Germinal center (tissue), 1 donor: Measurements from ENCODE around the gene PRELID2.
"Not testable (repeated sequence)": the region's sequence is repeated elsewhere in the genome, so short reads cannot be mapped to it uniquely, and the experiment has no call there.

Source experiments
- DNase-seq: peaks from one replicate; pipeline ENCODE4 v3.0.0; 2012; ENCODE audit warnings: mixed read lengths, low spot score

PRELID2 gene

GRCh38 chr5:145834917-145835847, at the start of gene PRELID2:
Gene PRELID2, minus strand, starts transcription at chr5:145835342. Its CDS starts 91 bp downstream, at chr5:145835251.
- DNase-seq = peak; percentile 54

- DNase-seq = no peak
Measured at GRCh38 chr5:145874765-145875164, 39.6 kb upstream of the PRELID2 start.

DNA sequence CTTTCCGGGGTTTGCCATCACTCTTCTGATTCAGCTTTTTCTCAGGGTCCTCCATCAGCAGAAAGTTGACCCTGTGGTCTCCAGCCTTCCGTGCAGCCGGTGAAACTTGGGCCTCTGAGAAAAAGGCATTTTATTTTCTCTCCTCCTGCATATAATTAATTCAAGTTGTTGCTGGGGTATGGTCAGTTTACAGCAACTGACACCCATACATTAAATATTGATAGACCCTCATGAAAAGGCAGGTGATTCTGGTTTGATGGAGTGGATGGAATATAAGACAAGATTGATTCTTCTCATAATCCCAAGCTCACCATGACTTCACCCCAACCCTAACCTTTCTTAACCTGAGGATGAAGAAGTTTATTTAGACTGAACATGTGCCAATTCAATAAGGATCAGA, 37.8 kb upstream of the PRELID2 start, which contains the start of gene GRXCR2:
Gene GRXCR2, minus strand, starts transcription at position 101 of the 400 bp plus-strand sequence. Its CDS starts 46 bp downstream, at position 55.
- no peak for DNase-seq

DNA sequence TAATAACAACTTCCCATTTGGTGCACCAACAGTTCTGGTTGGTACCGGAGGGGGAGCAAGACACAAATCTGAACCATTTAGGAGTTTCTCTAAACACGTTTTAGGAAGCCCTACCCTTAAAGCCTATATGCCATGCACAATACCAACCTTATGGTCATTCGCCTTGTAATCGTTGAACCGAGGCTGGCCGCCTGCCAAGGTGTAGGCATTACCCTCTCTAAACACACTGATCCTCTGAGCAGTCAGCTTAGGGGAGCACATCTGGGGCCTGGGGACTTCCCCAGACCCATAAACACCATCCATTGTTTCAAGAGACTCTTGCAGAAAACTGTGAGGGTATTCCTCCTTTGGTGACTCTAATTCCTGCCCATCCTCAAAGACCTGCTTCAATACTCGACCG, 37.3 kb upstream of the PRELID2 start:
- DNase-seq = no peak

DNA sequence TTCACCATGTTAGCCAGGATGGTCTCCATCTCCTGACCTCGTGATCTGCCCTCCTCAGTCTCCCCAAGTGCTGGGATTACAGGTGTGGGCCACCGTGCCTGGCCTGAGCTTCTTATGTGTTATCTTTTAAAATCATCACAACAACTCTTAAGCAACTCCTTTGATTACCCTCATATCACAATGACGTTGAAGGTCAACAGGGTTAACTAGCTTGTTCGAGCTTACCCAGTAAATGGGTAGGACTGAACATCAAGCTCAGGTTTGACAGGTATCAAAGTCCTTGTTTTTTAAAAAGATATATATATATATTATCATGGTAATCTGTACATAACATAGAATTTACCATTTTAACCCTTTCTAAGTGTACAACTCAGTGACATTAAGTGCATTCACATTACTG, 34.6 kb upstream of the PRELID2 start:
- DNase-seq = no peak

DNA sequence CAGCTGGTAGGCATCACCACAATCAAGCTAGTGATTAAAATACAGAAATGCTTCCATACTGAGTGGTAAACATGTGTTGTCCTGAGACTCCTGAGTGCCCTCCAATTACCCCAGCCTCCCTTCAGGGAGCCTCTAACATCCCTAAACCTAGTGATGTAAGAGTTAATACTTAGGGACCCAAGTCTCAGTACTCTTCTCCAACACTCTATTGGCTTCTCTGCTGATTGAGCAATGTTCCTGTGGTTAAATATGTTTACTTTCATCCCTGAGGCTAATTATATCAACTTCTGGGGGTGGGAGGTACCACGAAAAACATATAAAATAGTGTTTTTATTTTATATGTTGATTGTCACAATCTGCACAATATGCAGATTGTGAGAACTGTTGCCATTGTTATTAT, 32.7 kb upstream of the PRELID2 start:
- DNase-seq = no peak

GRCh38 chr5:145864432-145864831, 29.3 kb upstream of the PRELID2 start:
- not testable (repeated sequence) for DNase-seq

DNA sequence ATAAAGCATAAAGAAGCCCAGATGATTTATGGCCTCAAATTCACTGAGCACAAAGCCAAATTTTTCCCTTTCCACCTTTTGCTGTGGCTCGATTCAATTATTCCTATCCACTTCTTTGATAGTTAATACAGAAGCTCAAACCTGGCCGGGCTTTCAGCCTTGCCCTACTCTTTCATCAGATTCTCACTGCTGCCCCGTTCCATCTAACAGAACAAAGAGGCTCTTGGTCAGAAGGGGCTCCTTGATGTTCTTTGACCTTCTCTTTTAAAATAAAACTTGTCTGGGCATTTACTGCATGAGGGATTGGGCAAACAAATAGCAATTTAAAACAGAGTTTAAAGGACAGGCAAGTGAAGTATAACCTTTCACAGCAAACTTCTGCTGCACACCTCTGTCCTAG, 27.9 kb upstream of the PRELID2 start:
- no peak for DNase-seq

GRCh38 chr5:145859897-145860296, 24.8 kb upstream of the PRELID2 start:
- DNase-seq = no peak

- no peak for DNase-seq
Measured at GRCh38 chr5:145859453-145859852, 24.3 kb upstream of the PRELID2 start.

GRCh38 chr5:145858959-145859358, 23.8 kb upstream of the PRELID2 start:
- no peak for DNase-seq

DNA sequence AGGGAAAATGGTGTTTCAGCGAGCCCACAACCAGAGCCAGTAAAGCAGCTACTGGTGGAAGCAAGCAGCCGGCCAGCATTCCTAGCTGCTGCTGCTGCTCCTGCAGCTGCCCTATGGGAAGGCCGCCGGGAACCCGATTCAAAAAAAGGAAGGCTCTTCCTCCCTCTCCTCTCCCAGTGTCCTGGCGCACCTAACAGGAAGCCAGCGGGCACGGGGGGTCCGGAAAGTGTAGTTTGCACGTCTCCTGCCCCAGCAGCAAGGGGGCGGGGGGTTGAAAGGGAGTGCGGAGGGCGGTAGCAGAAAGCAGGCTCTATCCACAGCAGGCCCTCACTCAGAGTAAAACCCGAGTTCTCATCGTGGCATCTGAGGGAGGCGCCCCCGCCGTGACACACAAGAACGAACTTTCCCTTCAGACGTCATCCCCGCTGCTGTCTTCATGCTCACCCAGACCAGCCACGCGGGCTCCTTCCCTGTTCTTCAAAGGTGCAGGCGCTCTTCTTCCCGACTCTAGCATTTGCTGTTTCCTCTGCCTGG, 21.2 kb upstream of the PRELID2 start:
- no peak for DNase-seq

GRCh38 chr5:145855763-145856267, 20.7 kb upstream of the PRELID2 start:
- DNase-seq = no peak

GRCh38 chr5:145854651-145855258, 19.6 kb upstream of the PRELID2 start:
- DNase-seq = no peak

GRCh38 chr5:145853781-145854376, 18.7 kb upstream of the PRELID2 start:
- DNase-seq = no peak

- DNase-seq = no peak
Measured at GRCh38 chr5:145852990-145853389, 17.8 kb upstream of the PRELID2 start.

GRCh38 chr5:145848854-145849253, 13.7 kb upstream of the PRELID2 start:
- DNase-seq = no peak

DNA sequence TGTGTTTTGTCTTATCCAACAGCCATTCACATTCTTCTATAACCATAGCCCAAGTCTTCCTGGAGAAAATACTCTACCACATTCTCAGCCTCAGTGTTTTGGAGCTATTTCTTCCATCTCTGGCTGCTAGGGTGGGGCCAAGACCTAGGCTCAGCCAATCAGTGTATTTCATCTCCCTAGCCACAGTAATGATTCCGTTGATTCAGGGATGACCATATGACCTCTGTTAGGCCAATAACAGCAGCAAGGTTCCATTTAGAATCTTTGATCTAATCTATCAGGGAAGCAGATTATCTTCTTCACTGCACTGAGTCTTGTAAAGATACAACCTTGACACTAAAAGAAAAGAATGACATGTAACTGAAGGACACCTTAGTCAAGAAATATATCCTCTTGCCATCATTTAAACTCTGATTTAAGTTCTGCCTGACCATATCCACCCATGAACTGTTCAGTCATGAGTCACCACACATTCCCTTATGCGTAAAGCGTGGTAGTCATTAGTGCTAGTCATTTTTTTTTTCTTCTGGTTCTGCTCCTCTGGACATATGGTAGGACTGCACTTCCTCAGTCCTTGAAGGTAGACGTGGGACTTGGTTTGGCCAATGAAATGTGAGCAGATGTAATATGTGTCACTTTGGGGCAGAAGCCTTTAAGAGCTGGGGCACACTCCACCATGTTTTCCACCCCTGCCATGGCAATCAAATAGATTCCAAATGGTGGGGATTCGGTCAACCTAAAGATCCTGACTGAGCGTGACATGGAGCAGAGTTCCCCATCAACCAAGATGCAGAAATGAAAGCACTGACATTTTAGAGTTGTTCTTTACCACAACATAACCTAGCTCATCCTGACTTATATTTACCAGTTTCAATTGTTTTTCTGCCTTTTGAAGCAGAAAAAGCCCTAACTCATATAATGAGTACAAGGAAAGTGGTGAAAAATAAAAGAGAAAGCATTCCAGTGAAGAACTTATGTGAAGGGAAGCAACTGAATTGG, 12.7 kb upstream of the PRELID2 start:
- no peak for DNase-seq

- DNase-seq = no peak
Measured at GRCh38 chr5:145846081-145846480, 10.9 kb upstream of the PRELID2 start.

GRCh38 chr5:145841299-145841698, 6.2 kb upstream of the PRELID2 start:
- DNase-seq = no peak
